PC-3 (cell line): ENCODE results near the gene UFD1. TPM values are rescaled to one million over a fixed set of nuclear protein-coding genes. Genes with fewer than 3 reads are reported as not detected.

ENCODE experiments used
- ATAC-seq: fragments of 200-7000 bp; cut with Tn5 transposase; 2 replicates; pipeline ENCODE4 v1.9.1; 2020; ENCODE audit warnings: mild to moderate bottlenecking, moderate library complexity
- BruUV-seq: library from RNA; stranded (reverse); fragments of 400-500 nt; replicated peaks from 2 replicates; lab custom pipeline; 2021; lab: Mats Ljungman, UMichigan
- CTCF ChIA-PET: fragments of 300-600 bp; sonication (Branson Sonifier 250); formaldehyde crosslinking; loops from one replicate; lab custom pipeline; 2022; ENCODE audit warnings: antibody characterized with exemption; lab: Charles Lee
- POLR2A ChIA-PET: fragments of 300-600 bp; sonication (Branson Sonifier 250); formaldehyde crosslinking; loops from one replicate; lab custom pipeline; 2022; ENCODE audit warnings: antibody characterized with exemption; ENCODE audit not compliant: unreplicated experiment; lab: Charles Lee
- DNase-seq: peaks from one replicate; pipeline ENCODE4 v3.0.0-alpha.2; 2015
- H2AFZ ChIP-seq: fragments of 300-600 bp; sonication (generic); 2 replicates; pipeline ENCODE4 v1.6.0; 2016; ENCODE audit warnings: antibody characterized with exemption, low read length
- H3F3A ChIP-seq: fragments of 300-600 bp; sonication (generic); one replicate; pipeline ENCODE4 v1.6.0; 2017; ENCODE audit warnings: antibody characterized with exemption, low read length, control low read depth, mild to moderate bottlenecking; ENCODE audit not compliant: unreplicated experiment
- H3K27ac ChIP-seq: fragments of 300-600 bp; sonication (generic); 2 replicates; pipeline ENCODE4 v1.5.1; 2016; ENCODE audit warnings: mild to moderate bottlenecking, low read length
- H3K27me3 ChIP-seq: fragments of 300-600 bp; sonication (generic); 2 replicates; pipeline ENCODE4 v1.6.1; 2016; ENCODE audit warnings: low read length, mixed read lengths
- H3K36me3 ChIP-seq: fragments of 300-600 bp; sonication (generic); 2 replicates; pipeline ENCODE4 v1.6.1; 2016; ENCODE audit warnings: low read depth, mixed run types, low read length, mixed read lengths
- H3K4me1 ChIP-seq: fragments of 300-600 bp; sonication (generic); 2 replicates; pipeline ENCODE4 v1.5.1; 2016; ENCODE audit warnings: low read length; ENCODE audit not compliant: insufficient read depth
- H3K4me2 ChIP-seq: fragments of 300-600 bp; sonication (generic); 2 replicates; pipeline ENCODE4 v1.6.0; 2016; ENCODE audit warnings: low read length
- H3K4me3 ChIP-seq: fragments of 300-600 bp; sonication (generic); 2 replicates; pipeline ENCODE4 v1.5.1; 2016; ENCODE audit warnings: mild to moderate bottlenecking, low read length, mixed read lengths
- H3K79me2 ChIP-seq: fragments of 300-600 bp; sonication (generic); 2 replicates; pipeline ENCODE4 v1.6.1; 2017; ENCODE audit warnings: low read length, mixed read lengths
- H3K9ac ChIP-seq: fragments of 300-600 bp; sonication (generic); 2 replicates; pipeline ENCODE4 v1.6.0; 2016; ENCODE audit warnings: mild to moderate bottlenecking, low read length
- H3K9me2 ChIP-seq: fragments of 300-600 bp; sonication (generic); replicated peaks from 2 replicates; pipeline ENCODE4 v1.6.1; 2016; ENCODE audit warnings: mixed run types, low read length, mixed read lengths
- H3K9me3 ChIP-seq: fragments of 300-600 bp; sonication (generic); 2 replicates; pipeline ENCODE4 v1.6.1; 2016; ENCODE audit warnings: low read length, mixed read lengths
- H4K20me1 ChIP-seq: fragments of 300-600 bp; sonication (generic); 2 replicates; pipeline ENCODE4 v1.6.1; 2016; ENCODE audit warnings: low read length, mixed read lengths
- CTCF ChIP-seq: fragments of 300-600 bp; sonication (generic); conservative IDR thresholded peaks from 2 replicates; pipeline ENCODE4 v1.5.1; 2017; ENCODE audit warnings: antibody characterized with exemption, low read depth, mild to moderate bottlenecking, low read length
- EZH2 ChIP-seq: fragments of 300-600 bp; sonication (generic); IDR thresholded peaks from one replicate; pipeline ENCODE4 v1.6.1; 2017; ENCODE audit warnings: antibody characterized with exemption, mild to moderate bottlenecking, low read length; ENCODE audit not compliant: unreplicated experiment
- EZH2phosphoT487 ChIP-seq: fragments of 300-600 bp; sonication (generic); IDR thresholded peaks from 2 replicates; pipeline ENCODE4 v1.6.1; 2018; ENCODE audit warnings: mild to moderate bottlenecking, antibody characterized with exemption, low read length, borderline replicate concordance
- intact Hi-C: fragments of 100-400 bp; cut with micrococcal nuclease; formaldehyde crosslinking; loops from 2 replicates; pipeline ENCODE4 v1.9.0; 2023
- total RNA-seq: library from RNA; depleted of rRNA; stranded (reverse); fragments of >200 nt; gene quantifications from 2 replicates; pipeline ENCODE4 v1.2.3, GENCODE V29; 2014

UFD1 gene
- total RNA-seq, 1 experiment from 2014 or later = 92.6 TPM

DNA sequence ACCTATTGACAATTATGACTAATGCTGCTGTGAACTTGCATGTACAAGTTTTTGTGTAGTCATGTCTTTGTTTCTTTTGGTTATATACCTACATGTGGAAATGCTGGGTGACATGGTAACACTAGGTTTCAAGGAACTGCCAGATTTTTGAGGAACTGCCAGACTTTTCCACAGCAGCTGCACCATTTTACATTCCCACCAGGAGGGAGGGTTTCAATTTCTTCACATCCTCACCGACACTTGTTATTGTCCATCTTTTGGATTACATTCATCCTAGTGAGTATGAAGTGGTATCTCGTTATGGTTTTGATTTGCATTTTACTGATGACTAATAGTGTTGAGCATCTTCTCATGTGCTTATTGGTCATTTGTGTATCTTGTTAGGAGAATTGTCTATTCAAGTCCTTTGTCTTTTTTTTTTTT, 31.9 kb upstream of the UFD1 start:
- H3K9me3 ChIP-seq = no peaks in the 10 kb centered on the region
- no peak overlapping the region for H3K9ac ChIP-seq
- no peak overlapping the region for H3K27ac ChIP-seq
- intact Hi-C loops = no loop called here
- no peak for DNase-seq
- no peaks in the 10 kb centered on the region for H3K79me2 ChIP-seq
- no peaks in the 10 kb centered on the region for H4K20me1 ChIP-seq
- no peak for ATAC-seq
- TF ChIP-seq CTCF (no peak), EZH2 (no peak), EZH2phosphoT487 (no peak)
- H3F3A ChIP-seq = no peaks in the 10 kb centered on the region
- H3K27me3 ChIP-seq = no peaks in the 10 kb centered on the region
- no peaks in the 10 kb centered on the region for H3K9me2 ChIP-seq
- CTCF ChIA-PET = no interaction called here
- BruUV-seq = no TSS peak
- POLR2A ChIA-PET = no interaction called here
- peaks cover 4% of the 10 kb centered on the region for H3K36me3 ChIP-seq
- H2AFZ ChIP-seq = no peak overlapping the region
- H3K4me2 ChIP-seq = no peak overlapping the region
- no peaks in the 10 kb centered on the region for H3K4me1 ChIP-seq
- no peak overlapping the region for H3K4me3 ChIP-seq

GRCh38 chr22:19509923-19510322, 30.9 kb upstream of the UFD1 start:
- no peaks in the 10 kb centered on the region for H4K20me1 ChIP-seq
- DNase-seq (no peak), ATAC-seq (no peak)
- intact Hi-C loops = no loop called here
- no peaks in the 10 kb centered on the region for H3K9me2 ChIP-seq
- no peaks in the 10 kb centered on the region for H3K4me1 ChIP-seq
- no peak for TF ChIP-seq EZH2phosphoT487
- no peak for TF ChIP-seq EZH2
- TF ChIP-seq CTCF = no peak
- H3K79me2 ChIP-seq = no peaks in the 10 kb centered on the region
- no peak overlapping the region for H3K4me3 ChIP-seq
- no peak overlapping the region for H2AFZ ChIP-seq
- CTCF ChIA-PET = no interaction called here
- H3F3A ChIP-seq = no peaks in the 10 kb centered on the region
- no peak overlapping the region for H3K9ac ChIP-seq
- no peaks in the 10 kb centered on the region for H3K9me3 ChIP-seq
- no peak overlapping the region for H3K4me2 ChIP-seq
- peaks cover 4% of the 10 kb centered on the region for H3K36me3 ChIP-seq
- POLR2A ChIA-PET = no interaction called here
- no TSS peak for BruUV-seq
- H3K27ac ChIP-seq = no peak overlapping the region
- no peaks in the 10 kb centered on the region for H3K27me3 ChIP-seq

- intact Hi-C loops = no loop called here
- H3K4me1 ChIP-seq = no peaks in the 10 kb centered on the region
- H3F3A ChIP-seq = no peaks in the 10 kb centered on the region
- H2AFZ ChIP-seq = no peak overlapping the region
- BruUV-seq = no TSS peak
- H3K9me3 ChIP-seq = no peaks in the 10 kb centered on the region
- no peaks in the 10 kb centered on the region for H4K20me1 ChIP-seq
- H3K4me2 ChIP-seq = no peak overlapping the region
- DNase-seq (no peak), ATAC-seq (no peak)
- no peaks in the 10 kb centered on the region; the same call in 1 of the 2 replicates for H3K36me3 ChIP-seq
- no peaks in the 10 kb centered on the region for H3K79me2 ChIP-seq
- POLR2A ChIA-PET = no interaction called here
- no peaks in the 10 kb centered on the region for H3K9me2 ChIP-seq
- H3K9ac ChIP-seq = no peak overlapping the region
- H3K4me3 ChIP-seq = no peak overlapping the region
- CTCF ChIA-PET = no interaction called here
- TF ChIP-seq EZH2 = no peak
- TF ChIP-seq EZH2phosphoT487 = no peak
- TF ChIP-seq CTCF = no peak
- no peak overlapping the region for H3K27ac ChIP-seq
- no peaks in the 10 kb centered on the region for H3K27me3 ChIP-seq
Observed at GRCh38 chr22:19509191-19509590, 30.2 kb upstream of the UFD1 start.
